ENCODE data around the gene CMSS1.

GRCh38 chr3:100009276-100010086, 191.8 kb downstream of the CMSS1 start:
- TF ChIP-seq CTCF (IDR thresholded peaks at IDR 0.05) (no peak), POLR2A (IDR thresholded peaks at IDR 0.05) (no peak), POLR2AphosphoS5 (IDR thresholded peaks at IDR 0.05) (no peak), EP300 (IDR thresholded peaks at IDR 0.05; ENCODE audit: low read depth) (no peak)
